GM18861 (cell line): ENCODE measurements around the gene ALG11.
"Not testable (repeated sequence)": the region's sequence is repeated elsewhere in the genome, so short reads cannot be mapped to it uniquely, and the experiment has no call there.

Experiments
- ATAC-seq: cut with Tn5 transposase; IDR thresholded peaks from one replicate; pipeline ENCODE4 v1.9.1; 2021; ENCODE audit not compliant: unreplicated experiment

ALG11 gene

DNA sequence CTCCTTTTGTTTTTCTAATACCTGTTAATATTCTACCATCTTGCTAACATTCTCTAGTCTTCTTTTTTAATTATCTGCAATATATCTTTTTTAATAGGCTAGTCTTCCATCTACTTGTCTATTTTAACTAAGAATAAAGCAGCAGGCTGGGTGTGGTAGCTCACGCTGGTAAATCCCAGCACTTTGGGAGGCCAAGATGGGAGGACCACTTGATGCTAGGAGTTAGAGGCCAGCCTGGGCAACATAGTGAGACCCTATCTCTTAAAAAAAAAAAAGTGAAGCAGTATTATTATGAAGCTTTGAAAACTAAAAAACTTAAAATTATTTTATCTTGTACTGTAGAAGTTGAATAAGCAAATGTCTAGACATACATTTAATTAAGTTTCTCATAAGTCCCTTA lies 15.6 kb downstream of the ALG11 start:
- ATAC-seq, result no peak

DNA sequence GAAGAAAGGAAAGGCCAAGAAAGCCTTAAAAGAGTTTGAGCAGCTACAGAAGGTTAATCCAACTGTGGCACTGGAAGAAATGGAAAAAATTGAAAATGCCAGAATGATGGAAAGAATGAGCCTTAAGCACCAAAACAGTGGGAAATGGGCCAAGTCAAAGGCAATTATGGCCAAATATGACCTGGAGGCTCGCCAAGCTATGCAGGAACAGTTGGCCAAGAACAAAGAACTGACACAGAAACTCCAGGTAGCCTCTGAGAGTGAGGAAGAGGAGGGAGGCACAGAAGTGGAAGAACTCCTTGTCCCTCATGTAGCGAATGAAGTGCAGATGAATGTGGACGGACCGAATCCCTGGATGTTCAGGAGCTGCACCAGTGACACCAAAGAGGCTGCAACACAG lies 17.4 kb downstream of the ALG11 start:
- no peak for ATAC-seq

DNA sequence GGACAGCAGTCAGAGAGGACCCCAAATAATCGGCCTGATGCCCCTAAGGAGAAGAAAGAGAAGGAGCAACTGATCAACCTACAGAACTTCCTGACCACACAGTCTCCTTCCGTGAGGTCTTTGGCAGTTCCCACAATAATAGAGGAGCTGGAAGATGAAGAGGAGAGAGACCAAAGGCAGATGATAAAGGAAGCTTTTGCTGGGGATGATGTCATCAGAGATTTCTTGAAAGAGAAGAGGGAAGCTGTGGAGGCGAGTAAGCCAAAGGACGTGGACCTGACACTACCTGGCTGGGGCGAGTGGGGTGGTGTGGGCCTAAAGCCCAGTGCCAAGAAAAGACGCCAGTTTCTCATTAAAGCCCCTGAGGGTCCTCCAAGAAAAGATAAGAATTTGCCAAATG lies 18.2 kb downstream of the ALG11 start:
- ATAC-seq, result not testable (repeated sequence)

DNA sequence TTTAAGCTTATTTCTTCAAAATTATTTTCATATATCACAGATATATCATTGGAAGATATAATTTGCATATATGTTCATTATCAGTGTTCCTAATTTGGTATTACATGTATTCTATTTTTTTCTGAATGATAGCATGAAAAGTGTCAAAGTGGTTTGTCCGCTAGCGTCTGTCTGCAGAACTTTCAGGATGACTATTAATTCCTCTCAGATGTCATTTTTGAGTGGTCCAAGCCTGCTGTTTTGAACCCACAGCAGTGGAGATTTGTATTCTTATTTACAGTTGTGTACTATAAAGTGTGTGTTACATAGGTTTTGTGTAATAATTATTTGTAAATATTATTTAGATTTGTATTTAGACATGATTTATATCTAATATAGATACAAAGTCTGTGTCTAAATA lies 20.8 kb downstream of the ALG11 start:
- no peak for ATAC-seq

DNA sequence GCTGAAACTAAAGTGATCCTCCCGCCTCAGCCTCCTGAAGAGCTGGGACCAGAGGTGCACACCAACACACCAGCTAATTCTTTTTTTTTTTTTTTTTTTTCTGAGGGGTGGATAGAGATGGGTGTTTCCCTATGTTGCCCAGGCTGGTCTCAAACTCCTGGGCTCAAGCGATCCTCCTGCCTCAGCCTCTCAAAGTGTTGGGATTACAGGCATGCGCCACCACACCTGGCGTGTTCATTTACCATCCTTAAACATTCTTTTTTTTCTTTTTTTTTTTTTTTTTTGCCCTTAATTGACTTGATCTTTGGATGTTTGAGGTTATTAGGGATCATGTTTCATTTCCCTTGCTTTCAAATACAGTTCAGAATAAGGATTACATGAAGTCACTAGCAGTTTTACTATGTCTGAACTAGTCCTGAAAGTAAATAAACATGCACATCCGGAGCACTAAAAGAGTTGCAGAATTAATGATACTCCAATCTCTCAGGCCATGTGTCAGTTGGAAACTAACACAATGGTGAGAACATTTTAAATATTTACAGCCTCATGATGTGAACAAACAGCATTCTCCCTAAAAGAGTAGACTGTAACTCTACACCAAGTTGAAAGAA lies 22.5 kb downstream of the ALG11 start:
- ATAC-seq, result no peak

DNA sequence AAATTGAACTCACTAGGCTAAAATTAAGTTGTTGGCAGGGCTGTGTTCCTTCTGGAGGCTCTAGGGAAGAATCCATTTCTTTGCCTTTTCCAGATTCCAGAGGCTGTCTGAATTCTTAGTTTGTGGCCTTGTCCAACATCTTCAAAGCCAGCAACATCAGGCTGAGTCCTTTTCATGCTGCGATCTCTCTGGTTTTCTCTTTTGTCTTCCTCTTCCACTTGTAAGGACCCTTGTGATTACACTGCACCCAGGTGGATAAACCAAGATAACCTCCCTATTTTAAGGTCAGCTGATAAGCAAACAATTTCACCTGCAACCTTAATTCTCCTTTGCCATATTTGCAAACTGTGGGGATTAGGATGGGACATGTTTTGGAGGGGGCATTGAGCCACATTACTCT lies 23.8 kb downstream of the ALG11 start:
- ATAC-seq, result no peak

DNA sequence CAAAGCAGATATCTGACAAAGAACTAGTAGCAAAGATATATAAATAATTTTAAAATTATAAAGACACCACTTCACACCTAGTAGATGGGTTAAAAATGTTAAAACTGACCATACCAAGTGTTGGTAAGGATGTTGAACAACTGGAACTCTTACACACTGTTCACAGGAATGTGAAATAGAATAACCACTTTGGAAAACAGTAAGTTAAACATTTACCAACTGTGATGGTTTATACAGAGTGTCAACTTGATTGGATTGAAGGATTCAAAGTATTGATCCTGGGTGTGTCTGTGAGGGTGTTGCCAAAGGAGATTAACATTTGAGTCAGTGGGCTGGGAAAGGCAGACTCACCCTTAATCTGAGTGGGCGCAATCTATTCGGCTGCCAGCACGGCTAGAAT lies 31.5 kb downstream of the ALG11 start:
- no peak for ATAC-seq

DNA sequence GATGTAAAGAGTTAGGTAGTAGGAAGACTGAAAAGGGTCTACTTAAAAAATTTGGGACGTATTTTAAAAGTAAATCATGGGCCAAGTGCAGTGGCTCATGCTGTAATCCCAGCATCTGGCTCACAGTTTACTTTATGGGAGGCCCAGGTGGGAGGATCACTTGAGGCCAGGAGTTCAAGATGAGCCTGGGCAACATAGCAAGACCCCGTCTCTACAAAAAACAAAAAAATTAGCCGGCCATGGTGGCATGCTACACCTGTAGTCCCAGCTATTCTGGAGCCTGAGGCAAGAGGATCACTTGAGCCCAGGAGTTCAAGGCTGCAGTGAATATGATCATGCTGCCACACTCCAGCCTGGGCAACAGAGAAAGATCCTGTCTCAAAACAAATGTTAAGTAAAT lies 35.3 kb downstream of the ALG11 start:
- ATAC-seq, result no peak

DNA sequence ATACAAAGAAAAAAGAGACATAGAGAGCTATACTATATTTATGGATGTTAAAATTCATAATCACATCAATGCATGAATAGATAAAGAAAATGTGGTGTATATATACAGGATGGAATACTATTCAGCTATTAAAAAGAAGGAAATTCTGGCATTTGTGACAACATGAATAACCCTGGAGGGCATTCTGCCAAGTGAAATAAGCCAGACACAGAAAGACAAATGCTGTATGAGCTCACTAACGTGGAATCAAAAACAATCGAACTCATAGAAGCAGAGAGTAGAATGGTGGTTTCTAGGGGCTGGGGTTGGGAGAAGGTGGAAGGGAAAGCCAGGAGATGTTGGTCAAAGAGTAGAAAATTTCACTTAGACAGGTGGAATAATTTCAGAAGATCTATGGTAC lies 36.3 kb downstream of the ALG11 start:
- ATAC-seq, result no peak

DNA sequence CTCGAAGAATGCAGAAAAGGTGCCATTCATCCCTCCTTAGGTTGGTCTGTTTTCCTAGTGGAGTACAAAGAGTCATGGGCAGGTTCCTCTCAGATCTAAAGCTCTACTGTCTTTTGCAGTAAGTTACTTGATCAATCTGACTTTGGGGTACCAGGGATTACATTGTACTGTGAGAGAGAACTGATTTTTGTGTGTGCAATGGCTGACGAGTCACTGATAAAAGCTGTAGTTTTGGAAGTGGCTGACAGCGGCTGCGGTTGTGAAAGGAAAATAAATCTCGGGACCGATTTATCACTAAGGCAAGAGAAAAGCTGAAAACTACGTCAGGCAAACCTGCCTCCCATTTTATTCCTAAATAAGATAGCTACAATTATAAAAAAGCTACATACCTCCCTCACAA lies 39.2 kb downstream of the ALG11 start:
- ATAC-seq, result no peak

DNA sequence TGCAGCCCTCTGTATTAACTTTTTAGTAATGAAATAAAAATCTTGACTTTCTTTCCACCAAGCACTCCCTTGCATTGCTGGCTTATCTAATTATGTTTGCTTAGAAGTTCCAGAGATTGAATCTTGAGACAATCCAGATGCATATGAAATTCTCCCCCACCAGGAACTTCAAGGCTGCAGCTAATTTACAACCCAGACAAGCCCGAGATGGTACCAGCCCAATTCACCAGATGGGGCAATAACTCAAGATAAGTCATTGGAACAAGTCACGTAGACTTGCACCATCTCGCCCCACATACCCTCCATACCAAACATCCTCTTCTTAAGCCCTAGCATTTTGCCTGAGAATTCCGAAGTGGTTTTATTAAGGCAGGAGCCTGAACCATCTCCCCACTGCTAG lies 41.3 kb downstream of the ALG11 start:
- ATAC-seq, result no peak

DNA sequence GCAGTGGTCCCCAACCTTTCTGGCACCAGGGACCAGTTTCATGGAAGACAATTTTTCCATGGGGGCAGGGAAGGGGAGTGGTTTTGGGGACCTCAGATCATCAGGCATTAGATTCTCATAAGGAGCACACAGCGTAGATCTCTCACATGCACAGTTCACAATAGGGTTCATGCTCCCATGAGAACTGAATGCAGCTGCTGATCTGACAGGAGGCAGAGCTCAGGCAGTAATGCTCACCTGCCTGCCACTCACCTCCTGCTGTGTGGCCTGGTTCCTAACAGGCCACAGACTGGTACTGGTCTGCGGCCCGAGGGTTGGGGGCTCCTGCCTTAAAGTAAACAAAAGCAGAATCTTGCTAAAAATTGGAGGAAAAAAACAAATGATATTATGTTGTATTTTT lies 48.9 kb downstream of the ALG11 start:
- not testable (repeated sequence) for ATAC-seq

DNA sequence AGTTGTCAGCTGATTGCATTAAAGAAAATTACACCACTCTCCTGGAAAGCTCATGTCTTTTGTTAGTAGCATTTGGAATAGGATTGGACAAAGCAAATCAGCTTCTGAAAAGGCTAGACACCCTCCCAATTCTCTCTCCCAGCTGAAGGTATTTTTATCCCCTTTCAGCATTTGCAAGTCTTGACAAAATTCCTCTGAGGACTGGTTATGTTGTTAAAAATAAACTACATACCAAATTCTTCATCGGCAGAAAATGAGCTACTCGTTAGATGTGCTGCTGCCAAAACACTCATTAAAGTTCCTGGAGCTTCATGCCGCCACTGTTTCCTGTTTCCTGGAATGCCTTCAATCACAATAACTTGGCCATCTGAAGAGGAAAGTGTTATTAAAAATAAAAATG lies 49.4 kb downstream of the ALG11 start:
- ATAC-seq, result no peak

DNA sequence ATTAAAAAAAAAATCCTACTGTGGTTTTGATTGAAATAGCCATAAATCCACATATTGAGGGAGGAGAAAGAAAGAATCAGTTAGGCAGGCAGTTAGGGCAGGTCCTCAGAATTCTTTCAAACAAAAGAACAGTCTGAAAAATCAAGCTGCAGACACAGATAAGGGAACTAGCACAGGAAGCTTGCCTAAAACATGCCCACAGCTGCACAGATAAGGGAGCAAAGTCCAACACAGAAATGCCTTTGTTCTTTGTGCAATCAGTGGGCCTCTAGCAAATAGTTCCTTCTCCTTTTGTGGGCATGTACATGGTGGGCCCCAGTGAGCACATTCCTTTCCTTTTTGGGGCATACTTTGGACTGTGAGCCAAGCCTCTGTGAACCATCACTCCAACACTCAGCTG lies 55.0 kb downstream of the ALG11 start:
- no peak for ATAC-seq

DNA sequence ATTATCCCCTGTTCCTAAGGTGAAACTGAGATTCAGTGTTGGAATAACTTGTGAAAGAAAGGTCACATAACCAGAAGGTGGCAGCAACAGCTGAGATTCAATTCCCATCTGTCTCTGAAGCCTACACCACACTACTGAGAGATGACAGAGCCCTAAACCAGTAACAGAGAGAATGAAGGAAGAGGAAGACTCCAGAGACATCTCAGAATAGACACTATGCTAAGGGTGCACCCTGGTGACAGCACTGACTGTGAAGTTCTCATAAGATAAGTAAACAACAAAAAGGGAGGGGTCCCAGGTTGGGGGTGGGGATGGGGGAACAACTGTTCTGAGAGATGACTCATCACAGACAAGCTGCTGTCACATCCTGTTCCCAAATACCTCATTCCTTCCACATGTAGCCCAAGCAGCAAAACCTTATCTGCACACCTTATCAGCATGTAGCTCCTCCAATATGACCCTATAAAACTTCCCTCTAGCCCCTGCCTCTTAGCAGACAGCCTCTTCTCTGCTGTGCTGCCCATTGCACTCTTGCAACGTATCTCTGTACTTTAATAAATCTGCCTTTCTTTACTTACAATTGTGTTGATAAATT lies 58.8 kb downstream of the ALG11 start:
- no peak for ATAC-seq
